ENCODE results near the gene AKR1B1. TPM values are rescaled to one million over a fixed set of nuclear protein-coding genes. Genes with fewer than 3 reads are reported as not detected.
A peak's percentile ranks its signal among the peaks of the same experiment; 100 is the strongest.

Gene AKR1B1
- total and polyA plus RNA-seq, 2 of the 13 experiments (the other 11 are each of a cell fraction or from before 2014, with no cell fraction given), result 89.9 to 133 TPM

- TF ChIP-seq THAP9 (CRISPR knock-in tag; IDR thresholded peaks at IDR 0.05; ENCODE audit: borderline replicate concordance) (no peak), SATB2 (CRISPR knock-in tag; IDR thresholded peaks at IDR 0.05) (no peak), RFXAP (CRISPR knock-in tag; IDR thresholded peaks at IDR 0.05; ENCODE audit: borderline replicate concordance) (no peak), SALL1 (CRISPR knock-in tag; IDR thresholded peaks at IDR 0.05) (peak; percentile 73), REXO4 (CRISPR knock-in tag; IDR thresholded peaks at IDR 0.05; ENCODE audit: borderline replicate concordance) (no peak), PRDM4 (CRISPR knock-in tag; IDR thresholded peaks at IDR 0.05; ENCODE audit: borderline replicate concordance) (no peak), CENPBD1 (CRISPR knock-in tag; IDR thresholded peaks at IDR 0.05; ENCODE audit: borderline replicate concordance, low read depth) (no peak), MXD4 (CRISPR knock-in tag; IDR thresholded peaks at IDR 0.05) (no peak), ZNF570 (CRISPR knock-in tag; IDR thresholded peaks at IDR 0.05; ENCODE audit: borderline replicate concordance) (no peak), NR2F1 (CRISPR knock-in tag; IDR thresholded peaks at IDR 0.05) (0 out of 4 replicates have a peak, but pooled peaks of 1 of the 2 experiments have one; percentile 37), ZFAT (CRISPR knock-in tag; conservative IDR thresholded peaks at IDR 0.05) (no peak), KDM2A (CRISPR knock-in tag; IDR thresholded peaks at IDR 0.05; ENCODE audit: borderline replicate concordance, low read depth) (no peak; the same call in 1 of the 2 replicates), ZNF276 (CRISPR knock-in tag; IDR thresholded peaks at IDR 0.05; ENCODE audit: low read depth) (no peak), ZBTB25 (CRISPR knock-in tag; IDR thresholded peaks at IDR 0.05) (no peak), ZSCAN5A (CRISPR knock-in tag; IDR thresholded peaks at IDR 0.05; ENCODE audit: borderline replicate concordance) (no peak), HHEX (CRISPR knock-in tag; IDR thresholded peaks at IDR 0.05) (no peak), FOXP4 (CRISPR knock-in tag; IDR thresholded peaks at IDR 0.05) (peak; percentile 77)
Measured at GRCh38 chr7:134419085-134419484, 39.8 kb downstream of the AKR1B1 start (continued).

Measured in HepG2 (cell line).